HUES48 (cell line): Measurements from ENCODE around the gene MPDZ.

Experiments used
- H3K27ac ChIP-seq: one replicate; pipeline ENCODE4 v1.7.0; 2013; ENCODE audit warnings: low read depth, low read length, inconsistent platforms
- H3K27me3 ChIP-seq: 2 replicates; pipeline ENCODE4 v1.6.1; 2013; ENCODE audit warnings: mild to moderate bottlenecking, low read length; ENCODE audit not compliant: control insufficient read depth, insufficient read depth
- H3K36me3 ChIP-seq: 2 replicates; pipeline ENCODE4 v1.6.1; 2013; ENCODE audit warnings: low read length; ENCODE audit not compliant: control insufficient read depth, insufficient read depth
- H3K4me1 ChIP-seq: 2 replicates; pipeline ENCODE4 v1.6.1; 2013; ENCODE audit warnings: mild to moderate bottlenecking, low read length; ENCODE audit not compliant: control insufficient read depth, insufficient read depth
- H3K4me3 ChIP-seq: 2 replicates; pipeline ENCODE4 v1.5.1; 2013; ENCODE audit warnings: mild to moderate bottlenecking, low read depth, low read length
- H3K9ac ChIP-seq: 2 replicates; pipeline ENCODE4 v1.6.1; 2013; ENCODE audit warnings: mild to moderate bottlenecking, low read depth, low read length, moderate library complexity
- H3K9me3 ChIP-seq: 2 replicates; pipeline ENCODE4 v1.6.1; 2013; ENCODE audit warnings: low read length; ENCODE audit not compliant: control insufficient read depth, insufficient read depth

The MPDZ gene, protein sequence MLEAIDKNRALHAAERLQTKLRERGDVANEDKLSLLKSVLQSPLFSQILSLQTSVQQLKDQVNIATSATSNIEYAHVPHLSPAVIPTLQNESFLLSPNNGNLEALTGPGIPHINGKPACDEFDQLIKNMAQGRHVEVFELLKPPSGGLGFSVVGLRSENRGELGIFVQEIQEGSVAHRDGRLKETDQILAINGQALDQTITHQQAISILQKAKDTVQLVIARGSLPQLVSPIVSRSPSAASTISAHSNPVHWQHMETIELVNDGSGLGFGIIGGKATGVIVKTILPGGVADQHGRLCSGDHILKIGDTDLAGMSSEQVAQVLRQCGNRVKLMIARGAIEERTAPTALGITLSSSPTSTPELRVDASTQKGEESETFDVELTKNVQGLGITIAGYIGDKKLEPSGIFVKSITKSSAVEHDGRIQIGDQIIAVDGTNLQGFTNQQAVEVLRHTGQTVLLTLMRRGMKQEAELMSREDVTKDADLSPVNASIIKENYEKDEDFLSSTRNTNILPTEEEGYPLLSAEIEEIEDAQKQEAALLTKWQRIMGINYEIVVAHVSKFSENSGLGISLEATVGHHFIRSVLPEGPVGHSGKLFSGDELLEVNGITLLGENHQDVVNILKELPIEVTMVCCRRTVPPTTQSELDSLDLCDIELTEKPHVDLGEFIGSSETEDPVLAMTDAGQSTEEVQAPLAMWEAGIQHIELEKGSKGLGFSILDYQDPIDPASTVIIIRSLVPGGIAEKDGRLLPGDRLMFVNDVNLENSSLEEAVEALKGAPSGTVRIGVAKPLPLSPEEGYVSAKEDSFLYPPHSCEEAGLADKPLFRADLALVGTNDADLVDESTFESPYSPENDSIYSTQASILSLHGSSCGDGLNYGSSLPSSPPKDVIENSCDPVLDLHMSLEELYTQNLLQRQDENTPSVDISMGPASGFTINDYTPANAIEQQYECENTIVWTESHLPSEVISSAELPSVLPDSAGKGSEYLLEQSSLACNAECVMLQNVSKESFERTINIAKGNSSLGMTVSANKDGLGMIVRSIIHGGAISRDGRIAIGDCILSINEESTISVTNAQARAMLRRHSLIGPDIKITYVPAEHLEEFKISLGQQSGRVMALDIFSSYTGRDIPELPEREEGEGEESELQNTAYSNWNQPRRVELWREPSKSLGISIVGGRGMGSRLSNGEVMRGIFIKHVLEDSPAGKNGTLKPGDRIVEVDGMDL (N-terminal part only)

DNA sequence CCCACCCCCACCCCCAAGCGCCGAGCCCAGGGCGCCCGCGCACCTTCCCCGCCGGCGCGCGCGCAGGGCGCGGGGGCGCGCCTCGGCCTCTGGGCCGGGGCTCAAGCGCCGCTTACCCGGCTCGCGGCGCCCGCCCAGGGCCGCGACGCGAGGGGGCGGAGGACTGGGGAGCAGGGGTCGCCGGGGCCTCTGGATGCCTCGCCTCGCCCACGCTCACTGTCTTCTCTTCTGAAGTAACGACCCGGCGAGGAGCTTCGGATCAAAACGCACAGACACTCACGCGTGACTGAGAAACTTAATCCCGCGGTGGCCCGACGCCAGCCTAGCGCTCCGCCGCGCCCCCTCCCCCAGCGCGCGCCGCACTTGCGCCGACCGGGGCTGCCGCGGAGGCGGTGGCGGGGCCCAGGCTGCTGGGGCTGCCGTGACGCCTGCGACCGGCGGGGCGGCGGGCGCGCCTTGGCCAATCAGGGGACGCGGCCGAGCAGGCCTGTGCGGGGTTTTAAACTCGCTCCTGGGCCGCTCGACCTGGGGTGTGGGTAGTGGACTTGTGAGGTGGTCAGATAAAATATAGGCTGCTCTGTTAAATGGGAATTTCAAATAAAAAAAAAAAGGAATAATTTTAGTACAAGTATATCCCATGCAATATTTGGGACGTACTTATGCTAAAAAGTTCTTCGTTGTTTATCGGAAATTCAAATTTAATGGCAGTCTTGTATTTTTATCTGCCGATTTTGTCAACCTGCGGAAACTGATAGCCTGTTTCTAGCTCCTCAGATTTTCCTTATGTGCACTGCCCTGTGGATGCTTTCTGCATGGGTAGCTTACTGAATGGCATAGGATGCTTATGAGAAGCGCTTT is at the start of gene MPDZ:
TSS of gene MPDZ (minus strand) at position 409 of the 858 bp plus-strand sequence. CDS start 29,377 bp downstream, outside the sequence.
- Histone ChIP-seq H3K4me3 (peak within 1 kb of the TSS; percentile 91), H3K4me1 (peaks cover 25% of the 10 kb centered on the region), H3K27ac (peak within 1 kb of the TSS; percentile 89)

DNA sequence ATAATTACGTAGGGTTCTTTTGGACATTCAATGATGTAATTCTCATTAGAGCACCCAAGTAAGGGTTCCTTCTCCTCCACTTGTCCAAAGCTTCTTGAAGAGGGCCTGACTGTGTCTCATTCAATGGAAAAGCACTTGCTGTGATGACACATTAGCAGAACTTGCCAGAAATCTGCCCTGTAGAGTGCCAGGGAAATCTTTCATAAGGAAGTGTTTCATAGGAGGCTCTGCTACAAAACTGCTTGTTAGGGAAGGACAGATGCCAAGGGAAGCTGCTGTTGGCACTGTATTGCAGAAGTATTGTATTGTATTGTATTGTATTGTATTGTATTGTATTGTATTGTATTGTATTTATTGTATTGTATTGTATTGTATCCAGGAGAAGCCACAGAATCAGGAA is 45.5 kb upstream of the MPDZ start:
- H3K27me3 ChIP-seq = no peaks in the 10 kb centered on the region
- H3K27ac ChIP-seq = no peak overlapping the region

More for the DNA sequence above, at the start of gene MPDZ:
- H3K9ac ChIP-seq = peak within 1 kb of the TSS; percentile 91
- no peaks in the 10 kb centered on the region for H3K27me3 ChIP-seq
- no peaks in the 10 kb centered on the region for H3K9me3 ChIP-seq
- no peaks in the 10 kb centered on the region for H3K36me3 ChIP-seq

DNA sequence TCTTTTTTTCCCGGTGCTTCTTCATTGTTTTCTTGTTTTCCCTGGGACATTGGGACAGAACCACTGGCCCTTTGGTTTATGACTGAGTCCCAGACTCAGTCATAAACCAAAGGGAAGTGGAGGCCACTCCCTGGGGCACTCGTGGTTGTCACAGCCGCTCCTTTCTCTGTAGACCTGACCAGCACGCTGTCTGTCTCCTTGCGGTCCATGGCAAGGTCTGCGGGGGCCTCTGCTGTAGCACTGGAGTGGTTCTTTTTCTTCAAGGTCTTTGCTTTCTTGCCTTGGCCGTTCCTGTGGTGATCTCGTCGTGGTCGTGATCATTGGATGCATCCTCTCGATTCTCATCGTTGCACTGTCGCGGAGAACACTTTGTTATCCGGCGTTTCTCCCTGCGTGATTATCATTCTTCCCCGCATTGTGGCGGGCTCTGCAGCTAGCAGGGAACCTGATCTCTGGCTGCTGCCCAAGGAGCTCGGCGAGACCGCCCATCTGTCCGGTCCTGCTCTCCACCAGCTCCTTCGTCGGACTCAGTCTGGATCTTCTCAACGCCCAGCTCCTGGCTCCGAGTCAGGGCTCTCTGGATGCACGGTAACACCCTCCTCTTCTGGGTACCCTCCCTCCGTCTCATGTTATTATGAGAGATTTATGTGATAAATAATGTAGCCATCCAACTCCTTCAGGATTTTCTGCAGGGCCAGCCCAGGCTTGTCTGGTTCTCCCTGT is 43.5 kb upstream of the MPDZ start:
- no peak overlapping the region for H3K27ac ChIP-seq
- H3K9ac ChIP-seq = no peak overlapping the region
- H3K4me3 ChIP-seq = no peak overlapping the region
- H3K9me3 ChIP-seq = peaks cover 3% of the 10 kb centered on the region
- H3K27me3 ChIP-seq = no peaks in the 10 kb centered on the region
- H3K36me3 ChIP-seq = no peaks in the 10 kb centered on the region
- no peaks in the 10 kb centered on the region for H3K4me1 ChIP-seq

More for the DNA sequence above, 45.5 kb upstream of the MPDZ start:
- H3K4me3 ChIP-seq = no peak overlapping the region
- H3K9me3 ChIP-seq = no peaks in the 10 kb centered on the region
- H3K36me3 ChIP-seq = no peaks in the 10 kb centered on the region
- H3K4me1 ChIP-seq = no peaks in the 10 kb centered on the region
- H3K9ac ChIP-seq = no peak overlapping the region

DNA sequence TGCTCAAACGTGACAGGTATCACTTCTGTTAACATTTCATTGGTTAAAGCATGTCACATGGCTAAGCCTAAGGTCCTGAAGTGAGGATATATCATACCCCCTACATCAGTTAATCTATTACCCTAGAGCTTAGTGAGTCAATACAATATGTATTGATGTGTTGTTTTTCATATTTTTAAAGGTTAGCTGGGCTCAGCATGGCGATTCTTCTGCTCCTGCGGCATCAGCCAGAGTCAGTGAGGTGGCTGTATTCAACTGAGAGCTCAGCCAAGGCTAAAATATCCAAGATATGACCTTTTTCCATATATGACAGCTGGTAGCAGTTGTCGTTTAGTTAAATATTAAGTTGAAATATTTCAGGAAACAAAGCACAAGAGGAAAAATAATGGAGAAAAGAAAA is 38.5 kb upstream of the MPDZ start:
- Histone ChIP-seq H3K36me3 (no peaks in the 10 kb centered on the region), H3K9me3 (peaks cover 8% of the 10 kb centered on the region), H3K27ac (no peak overlapping the region), H3K4me1 (no peaks in the 10 kb centered on the region), H3K9ac (no peak overlapping the region), H3K27me3 (no peaks in the 10 kb centered on the region), H3K4me3 (no peak overlapping the region)

DNA sequence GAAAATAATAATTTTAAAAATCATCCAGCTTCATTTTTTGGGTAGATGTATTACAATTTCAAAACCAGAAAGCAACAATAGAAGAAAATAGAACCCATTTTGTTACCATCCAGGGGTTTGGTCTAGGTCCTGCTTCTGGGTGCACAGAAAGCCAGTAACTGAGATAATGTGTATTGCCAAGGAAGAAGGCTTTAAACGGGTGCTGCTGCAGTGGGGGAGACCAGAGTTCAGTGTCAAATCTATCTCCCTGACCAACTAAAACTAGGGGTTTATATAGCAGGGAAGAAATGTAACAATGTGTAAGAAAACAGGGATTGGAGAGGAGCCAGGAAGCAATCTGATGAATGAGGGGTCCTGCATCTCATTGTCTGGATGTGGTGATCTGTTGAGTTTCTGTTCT is 17.5 kb upstream of the MPDZ start:
- Histone ChIP-seq H3K9ac (no peak overlapping the region), H3K27ac (no peak overlapping the region), H3K27me3 (no peaks in the 10 kb centered on the region), H3K4me1 (no peaks in the 10 kb centered on the region), H3K4me3 (no peak overlapping the region), H3K9me3 (no peaks in the 10 kb centered on the region), H3K36me3 (no peaks in the 10 kb centered on the region)

DNA sequence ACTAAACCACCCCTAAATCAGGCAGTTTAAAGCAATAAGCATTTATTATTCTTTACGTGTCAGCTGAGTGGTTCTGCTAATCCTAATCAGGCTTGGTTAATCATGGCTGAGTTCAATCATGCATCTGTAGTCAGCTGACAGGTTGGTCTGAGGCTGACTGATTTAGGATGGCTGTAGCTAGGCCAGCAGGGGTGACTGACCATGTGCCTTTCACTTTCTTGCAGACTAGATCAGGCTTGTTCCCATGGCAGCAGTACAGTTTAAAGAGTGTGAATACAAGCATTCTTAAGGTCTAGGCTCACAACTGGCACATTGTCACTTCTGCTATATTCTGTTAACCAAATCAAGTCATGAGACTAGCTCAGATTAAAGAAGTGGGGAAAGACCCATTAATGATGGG is 16.1 kb upstream of the MPDZ start:
- no peak overlapping the region for H3K4me3 ChIP-seq
- H3K4me1 ChIP-seq = no peaks in the 10 kb centered on the region
- no peak overlapping the region for H3K9ac ChIP-seq
- H3K27ac ChIP-seq = no peak overlapping the region
- H3K27me3 ChIP-seq = no peaks in the 10 kb centered on the region
- H3K36me3 ChIP-seq = no peaks in the 10 kb centered on the region
- no peaks in the 10 kb centered on the region for H3K9me3 ChIP-seq

DNA sequence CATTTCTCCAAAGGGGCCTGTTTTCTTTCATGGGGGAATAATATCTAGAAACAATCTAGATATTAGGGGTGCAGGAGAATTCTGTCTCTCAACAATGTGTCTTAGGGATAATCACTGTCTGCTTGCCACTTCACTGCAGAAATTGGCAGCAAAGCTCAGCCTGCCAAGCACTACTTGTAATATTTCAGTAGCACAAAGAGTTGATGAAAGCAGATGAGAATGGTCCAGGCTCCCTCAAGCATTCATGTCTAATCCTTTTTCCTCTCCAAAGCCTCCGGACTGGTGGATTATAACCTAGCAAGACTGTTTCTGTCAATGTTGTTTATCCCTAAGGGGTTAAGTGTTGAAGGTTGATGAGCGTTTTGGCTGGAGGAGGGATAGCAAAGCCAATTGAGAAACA is 13.3 kb upstream of the MPDZ start:
- Histone ChIP-seq H3K27me3 (no peaks in the 10 kb centered on the region), H3K9me3 (no peaks in the 10 kb centered on the region), H3K36me3 (no peaks in the 10 kb centered on the region), H3K9ac (no peak overlapping the region), H3K4me3 (no peak overlapping the region), H3K4me1 (no peaks in the 10 kb centered on the region), H3K27ac (no peak overlapping the region)

DNA sequence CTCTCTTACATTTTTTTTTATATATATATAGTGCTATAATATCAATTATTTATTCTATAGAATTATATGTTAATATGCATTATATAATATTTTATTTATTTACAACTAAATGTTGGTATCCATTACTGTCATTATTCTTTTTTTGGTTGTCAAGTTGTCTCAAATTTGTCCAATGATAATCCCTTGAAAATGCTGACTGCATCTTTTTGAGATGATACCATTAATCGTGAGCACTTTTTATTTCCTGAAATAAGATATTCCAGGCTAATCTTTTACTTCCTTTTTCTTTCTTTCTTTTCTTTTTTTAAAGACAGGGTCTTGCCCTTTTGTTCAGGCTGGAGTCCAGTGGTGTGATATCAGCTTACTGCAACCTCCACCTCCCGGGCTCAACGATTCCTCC is 12.7 kb upstream of the MPDZ start:
- no peak overlapping the region for H3K9ac ChIP-seq
- no peaks in the 10 kb centered on the region for H3K36me3 ChIP-seq
- H3K9me3 ChIP-seq = no peaks in the 10 kb centered on the region
- H3K27me3 ChIP-seq = no peaks in the 10 kb centered on the region
- no peak overlapping the region for H3K27ac ChIP-seq
- no peaks in the 10 kb centered on the region for H3K4me1 ChIP-seq
- H3K4me3 ChIP-seq = no peak overlapping the region

DNA sequence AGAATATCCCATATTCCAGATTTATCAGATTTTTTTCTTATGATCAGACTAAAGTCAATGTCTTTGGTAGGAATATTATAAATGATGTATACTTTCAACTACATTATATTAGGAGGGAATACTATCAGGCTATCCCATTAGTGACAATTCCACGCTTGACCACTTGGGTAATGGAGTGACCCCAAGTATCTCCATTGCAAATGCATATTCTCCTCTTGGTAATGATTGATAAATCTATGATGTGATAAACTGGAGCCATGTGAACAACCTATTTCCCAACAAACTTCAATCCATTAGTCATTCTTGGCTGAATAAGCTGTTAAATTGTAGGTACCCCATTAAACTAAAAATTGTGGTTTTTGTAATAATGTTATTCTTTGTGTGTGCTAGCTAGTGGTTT is 12.2 kb upstream of the MPDZ start:
- Histone ChIP-seq H3K4me1 (no peaks in the 10 kb centered on the region), H3K27ac (no peak overlapping the region), H3K9me3 (no peaks in the 10 kb centered on the region), H3K4me3 (no peak overlapping the region), H3K27me3 (no peaks in the 10 kb centered on the region), H3K9ac (no peak overlapping the region), H3K36me3 (no peaks in the 10 kb centered on the region)

DNA sequence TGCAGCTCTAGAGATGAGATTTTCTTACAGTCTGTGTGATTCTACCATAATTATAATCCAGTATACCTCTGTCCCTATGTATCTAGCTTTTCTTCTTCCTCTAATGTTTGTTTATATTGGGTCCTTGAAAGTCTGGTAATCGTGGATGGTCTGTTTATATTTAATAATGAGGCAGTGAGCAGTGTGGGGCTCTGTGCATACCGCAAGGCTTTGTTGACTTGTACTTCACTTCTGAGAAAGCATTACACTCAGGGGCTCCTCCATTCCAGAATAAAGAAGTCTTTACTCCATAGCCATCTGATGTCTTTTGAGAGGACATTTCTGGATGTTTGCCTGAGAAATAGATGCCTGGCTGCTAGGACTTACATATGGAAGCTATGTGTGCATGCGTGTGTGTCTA is 4.5 kb upstream of the MPDZ start:
- peaks cover 3% of the 10 kb centered on the region; the same call in 1 of the 2 replicates for H3K4me1 ChIP-seq
- no peak overlapping the region for H3K9ac ChIP-seq
- H3K9me3 ChIP-seq = no peaks in the 10 kb centered on the region
- H3K27ac ChIP-seq = no peak overlapping the region
- H3K36me3 ChIP-seq = no peaks in the 10 kb centered on the region
- H3K27me3 ChIP-seq = no peaks in the 10 kb centered on the region
- H3K4me3 ChIP-seq = no peak overlapping the region
